Activated T-cell treated with anti-CD3 and anti-CD28 coated beads, Interleukin-2, amount 50 U/mL, for 1 hour (primary cell): Measurements from ENCODE around the gene MKLN1.

ENCODE experiments used
- DNase-seq: peaks from one replicate; pipeline ENCODE4 v3.0.0-alpha.2; 2020

MKLN1 gene

GRCh38 chr7:131355917-131356777 lies 28.5 kb downstream of the MKLN1 start:
- no peak for DNase-seq

DNA sequence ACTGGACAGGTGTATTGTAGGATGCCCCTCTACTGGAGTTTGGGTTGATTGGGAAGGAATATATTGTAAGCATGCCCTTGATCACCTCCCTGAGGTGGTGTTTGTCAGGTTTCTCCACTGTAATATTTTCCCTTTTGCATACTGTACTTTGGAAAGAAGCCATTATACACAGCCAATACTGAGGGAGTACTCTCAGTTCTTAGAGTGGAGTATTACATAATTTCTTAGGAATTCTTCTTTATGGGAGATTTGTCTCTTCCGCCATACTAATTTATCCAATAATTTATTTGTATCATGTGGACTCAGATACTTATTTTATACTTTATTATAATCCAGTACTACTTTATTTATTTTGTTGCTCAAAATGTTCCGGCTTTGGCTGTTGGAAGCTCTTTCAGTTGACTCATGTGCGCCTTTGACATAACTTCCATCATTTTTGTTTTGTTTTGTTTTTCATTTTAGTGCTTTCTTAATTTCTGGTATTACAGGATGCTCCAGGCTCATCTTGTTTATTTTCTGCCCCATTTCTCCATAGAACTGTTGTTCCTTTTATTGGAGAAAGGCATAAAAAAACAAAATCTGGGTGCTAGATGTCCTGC lies 29.7 kb downstream of the MKLN1 start:
- no peak for DNase-seq

DNA sequence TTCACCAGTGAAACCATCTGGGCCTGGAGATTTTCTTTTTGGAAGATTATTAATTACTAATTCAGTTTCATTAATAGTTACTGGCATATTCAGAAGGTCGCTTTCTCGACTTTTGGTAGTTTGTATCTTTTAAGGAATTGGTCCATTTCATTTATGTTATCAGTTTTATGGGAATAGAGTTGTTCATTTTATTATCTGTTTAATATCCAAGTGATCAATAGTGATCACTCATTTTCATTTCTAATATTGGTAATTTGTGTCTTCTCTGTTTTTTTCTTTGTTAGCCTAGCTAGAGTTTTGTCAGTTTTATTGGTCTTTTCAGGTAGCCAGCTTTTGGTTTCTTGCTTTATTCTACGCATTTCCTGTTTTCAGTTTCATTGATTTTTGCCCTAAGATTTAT lies 31.0 kb downstream of the MKLN1 start:
- no peak for DNase-seq

DNA sequence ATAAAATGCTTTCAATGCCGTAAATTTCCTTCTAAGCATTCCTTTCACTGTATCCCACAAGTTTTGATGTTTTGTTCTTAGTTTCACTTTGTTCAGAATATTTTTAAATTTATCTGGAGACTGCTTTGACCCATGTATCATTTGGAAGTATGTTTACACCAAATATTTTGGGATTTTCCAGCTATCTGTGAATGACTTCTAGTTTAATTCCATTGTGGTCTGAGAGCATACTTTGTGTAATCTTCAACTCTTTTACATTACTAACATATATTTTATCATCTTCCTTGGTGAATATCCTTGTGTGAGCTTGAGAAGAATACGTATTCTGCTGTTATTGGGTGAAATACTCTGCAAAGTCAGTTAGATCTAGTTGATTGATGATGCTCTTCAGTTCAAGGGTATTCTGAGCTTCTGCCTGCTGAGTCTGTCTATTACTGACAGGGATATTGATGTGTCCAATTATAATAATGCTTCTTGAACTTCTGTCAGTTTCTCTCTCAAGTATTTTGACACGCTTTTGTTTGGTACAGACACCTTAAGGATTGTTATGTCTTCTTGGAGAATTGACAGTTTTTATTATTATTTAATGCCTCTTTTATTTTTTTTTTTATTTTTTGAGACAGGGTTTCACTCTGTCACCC lies 31.6 kb downstream of the MKLN1 start:
- no peak for DNase-seq

DNA sequence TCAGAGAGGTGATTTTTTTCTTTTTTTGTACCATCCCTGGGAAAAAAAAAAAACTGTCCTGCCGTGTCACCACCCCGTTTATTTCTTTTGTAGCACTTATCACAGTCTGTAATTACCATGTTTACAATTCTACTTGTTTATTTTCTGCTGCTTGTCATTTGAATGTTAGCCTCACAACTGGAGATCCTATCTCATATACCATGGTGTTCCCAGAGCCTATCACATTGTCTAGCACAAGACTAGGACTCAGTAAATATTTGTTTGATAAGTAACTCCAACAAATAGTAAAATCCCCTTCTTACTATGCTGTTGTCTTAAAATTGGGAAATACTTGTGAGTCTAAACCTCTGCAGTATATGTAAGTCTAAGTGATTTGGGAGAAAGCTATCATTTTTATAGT lies 36.0 kb downstream of the MKLN1 start:
- no peak for DNase-seq

- DNase-seq: no peak
Observed at GRCh38 chr7:131364767-131365344, 37.2 kb downstream of the MKLN1 start.

- DNase-seq: no peak
Observed at GRCh38 chr7:131365838-131366237, 38.2 kb downstream of the MKLN1 start.

DNA sequence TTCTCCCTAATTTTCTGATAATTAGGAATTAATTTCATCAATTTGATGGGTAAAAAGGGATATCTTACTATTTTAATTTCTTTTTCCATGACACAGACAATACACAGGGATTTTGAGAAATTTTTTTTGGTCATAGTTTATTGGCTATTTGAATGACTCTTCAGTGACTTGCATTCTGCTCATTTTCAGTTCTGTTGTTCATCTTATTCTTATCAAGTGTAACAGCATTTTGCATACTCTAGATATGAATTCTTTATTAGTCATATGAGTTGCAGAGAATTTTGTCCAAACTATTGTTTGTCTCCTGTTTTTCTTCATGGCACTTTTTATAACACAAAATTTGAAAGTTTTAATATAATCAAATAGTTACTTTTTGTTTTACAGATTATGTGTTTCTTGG lies 41.7 kb downstream of the MKLN1 start:
- DNase-seq: no peak

DNA sequence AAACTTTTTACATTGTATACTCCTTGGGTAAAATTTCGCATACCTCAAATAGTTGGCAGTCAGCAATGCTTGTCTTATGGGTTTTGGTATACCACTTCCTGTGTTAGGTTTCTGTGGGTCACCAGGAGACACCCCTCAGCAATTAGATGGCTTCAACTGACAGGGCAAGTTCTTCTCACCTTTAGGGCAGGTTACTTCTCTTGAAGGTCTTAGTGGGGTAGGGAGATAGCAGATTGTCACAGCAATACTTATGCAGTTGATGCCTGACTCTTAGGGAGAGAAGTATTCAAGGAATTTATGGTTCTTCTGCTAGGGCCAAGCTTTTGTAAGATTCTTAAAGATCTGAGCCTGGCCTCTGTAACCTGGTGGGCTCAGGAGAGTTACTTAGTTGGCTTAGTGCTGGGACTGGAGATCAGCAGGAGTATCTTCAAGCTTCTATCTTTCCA lies 42.9 kb downstream of the MKLN1 start:
- DNase-seq: no peak

GRCh38 chr7:131371411-131371810 lies 43.7 kb downstream of the MKLN1 start:
- no peak for DNase-seq

DNA sequence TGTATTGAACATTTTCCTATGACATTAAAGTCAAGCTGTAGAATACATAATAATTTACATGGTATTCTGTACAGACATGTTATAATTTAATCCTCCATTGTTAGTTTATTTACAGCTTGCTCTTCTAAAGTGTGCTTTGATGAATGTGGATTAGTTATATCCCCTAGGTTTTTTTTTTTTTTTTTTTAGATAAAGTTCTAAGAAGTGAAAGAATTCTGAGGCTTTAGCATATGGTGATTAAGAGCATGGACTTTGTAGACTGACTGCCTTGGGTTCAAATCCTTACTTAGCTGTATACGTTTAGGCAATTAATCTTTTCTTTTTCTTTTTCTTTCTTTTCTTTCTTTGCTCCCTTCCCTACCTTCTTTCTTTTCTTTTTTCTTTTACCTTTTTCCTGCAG lies 44.9 kb downstream of the MKLN1 start:
- DNase-seq: no peak

DNA sequence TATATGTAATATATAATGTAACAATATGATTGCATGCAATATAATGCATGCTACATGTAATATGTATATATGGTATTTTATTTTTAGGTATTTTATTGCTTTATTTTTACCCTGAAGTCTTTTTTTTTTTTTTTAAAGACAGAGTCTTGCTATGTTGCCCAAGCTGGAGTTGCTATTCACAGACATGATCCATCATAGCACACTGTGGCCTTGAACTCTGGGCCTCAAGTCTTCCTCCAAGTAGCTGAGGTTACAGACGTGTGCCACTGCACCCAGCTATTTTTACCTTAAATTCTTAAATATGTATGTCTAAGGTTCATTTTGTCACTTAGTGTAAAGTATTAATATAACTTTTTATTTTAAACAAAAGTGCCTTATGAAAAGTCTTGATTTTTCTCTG lies 47.1 kb downstream of the MKLN1 start:
- no peak for DNase-seq

GRCh38 chr7:131381069-131381838 lies 53.6 kb downstream of the MKLN1 start:
- DNase-seq: no peak

DNA sequence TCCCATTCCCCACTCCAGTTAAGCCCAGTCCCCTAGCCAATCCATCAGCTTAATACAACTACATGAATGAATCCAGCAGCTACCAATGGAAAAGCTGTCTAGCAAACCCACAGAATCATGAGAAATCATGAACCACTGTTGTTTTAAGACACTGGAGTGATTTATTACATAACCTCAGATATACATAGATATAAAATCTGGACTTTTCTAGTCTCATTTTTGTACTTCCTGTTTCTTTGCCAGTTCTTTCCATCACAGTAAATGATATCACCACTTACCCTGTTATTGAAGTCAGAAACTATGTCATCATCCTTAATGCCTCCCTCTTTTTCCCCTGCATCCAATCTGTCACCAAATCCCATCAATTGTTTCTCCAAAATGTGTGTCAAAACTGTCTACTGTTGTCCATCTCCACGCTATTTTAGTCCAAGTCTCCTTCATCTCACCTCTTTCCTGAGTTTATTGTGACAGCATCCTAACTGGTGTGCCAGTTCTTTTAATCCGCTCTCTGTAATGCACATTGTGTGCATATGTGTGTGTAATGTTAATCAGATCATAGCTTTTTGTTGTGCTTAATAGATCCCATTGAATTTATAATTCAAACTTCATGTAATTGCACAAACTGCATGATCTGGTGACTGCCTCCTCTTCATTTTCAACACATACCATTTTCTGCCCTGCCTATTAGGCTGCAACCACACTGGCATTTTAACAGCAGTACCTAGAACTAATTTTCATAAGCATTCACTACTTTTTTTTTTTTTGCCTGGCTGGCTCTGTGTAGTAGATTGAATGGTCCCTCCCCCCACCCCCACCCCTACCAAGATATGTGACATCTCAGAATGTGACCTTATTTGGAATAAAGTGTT lies 56.0 kb downstream of the MKLN1 start:
- DNase-seq: no peak

DNA sequence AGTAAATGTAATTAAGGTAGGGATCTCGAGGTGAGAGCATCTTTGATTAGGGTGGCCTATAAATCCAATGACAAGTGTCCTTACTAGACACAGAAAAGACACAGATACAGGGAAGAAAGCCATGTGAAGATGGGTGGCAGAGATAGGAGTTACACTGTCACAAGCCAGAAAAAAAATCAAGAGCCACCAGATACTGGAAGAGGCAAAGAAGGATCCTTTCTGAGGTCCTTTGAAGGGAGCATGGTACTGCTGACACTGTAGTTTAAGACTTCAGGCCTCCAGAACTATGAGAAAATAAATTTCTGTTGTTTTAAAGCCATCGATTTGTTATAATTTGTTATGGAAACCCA lies 56.6 kb downstream of the MKLN1 start:
- DNase-seq: no peak

GRCh38 chr7:131385039-131385605 lies 57.4 kb downstream of the MKLN1 start:
- no peak for DNase-seq

DNA sequence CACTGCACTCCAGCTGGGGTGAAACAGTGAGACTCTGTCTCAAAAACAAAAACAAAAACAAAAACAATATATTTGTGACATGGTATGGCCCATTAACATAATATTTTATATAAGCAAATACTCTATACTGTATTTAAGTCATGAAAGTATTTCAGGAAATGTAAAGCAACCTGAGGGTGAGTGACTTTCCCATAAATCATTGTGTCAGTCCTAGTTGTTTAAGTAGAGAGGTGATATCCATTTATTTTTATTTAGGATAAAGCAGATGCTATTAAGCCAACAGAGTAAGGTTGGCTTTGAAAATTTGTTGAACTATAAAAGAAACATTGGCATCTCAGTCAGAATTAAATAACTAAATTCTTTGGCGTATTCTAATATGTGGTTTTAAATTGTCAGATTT lies 60.5 kb downstream of the MKLN1 start:
- no peak for DNase-seq

- no peak for DNase-seq
Observed at GRCh38 chr7:131390275-131390674, 62.6 kb downstream of the MKLN1 start.

DNA sequence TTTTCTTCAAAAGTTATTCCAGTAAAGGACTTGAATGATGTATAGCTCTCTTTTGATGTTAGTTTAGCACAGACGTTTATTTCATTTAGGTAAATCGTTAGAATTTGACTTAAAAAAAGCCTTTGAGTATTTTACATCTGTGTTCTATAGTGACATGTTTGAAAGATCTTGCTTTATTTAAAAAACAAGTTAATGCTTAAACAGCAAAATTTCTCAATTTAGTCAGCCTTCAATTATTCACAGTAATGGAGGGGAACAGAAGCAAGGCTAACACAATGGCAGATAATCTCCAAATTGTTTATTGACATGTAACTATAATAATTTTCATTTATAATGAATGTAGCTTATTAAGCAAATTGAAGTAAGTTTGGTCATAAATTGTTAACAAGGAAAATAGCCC lies 63.5 kb downstream of the MKLN1 start:
- DNase-seq: no peak

- DNase-seq: no peak
Observed at GRCh38 chr7:131400681-131401176, 73.1 kb downstream of the MKLN1 start.

- DNase-seq: no peak
Observed at GRCh38 chr7:131401194-131401593, 73.5 kb downstream of the MKLN1 start.
